ENCODE data around the gene EPAS1. TPM values are rescaled to one million over a fixed set of nuclear protein-coding genes. Genes with fewer than 3 reads are reported as not detected.

Gene EPAS1
- total RNA-seq, 1 experiment from 2014 or later: 55.9 TPM

GRCh38 chr2:46304635-46305034 lies 7.4 kb downstream of the EPAS1 start:
- H4K20me1 ChIP-seq (ENCODE audit: insufficient read depth): no peaks in the 10 kb centered on the region
- H3K4me3 ChIP-seq (replicated peaks in 1 of 2; ENCODE audit: low read depth in 1 of 2, low read length in 2 of 2): no peak overlapping the region
- H3K4me1 ChIP-seq (ENCODE audit: control insufficient read depth in 1 of 2, insufficient read depth in 2 of 2, low read length in 2 of 2): peaks cover 26 to 59% of the 10 kb centered on the region in 2 experiments
- H3K9ac ChIP-seq (ENCODE audit: low read length): no peak overlapping the region
- no peak overlapping the region for H2AFZ ChIP-seq (ENCODE audit: low read depth, low read length, poor library complexity, severe bottlenecking)
- H3K27me3 ChIP-seq (ENCODE audit: insufficient read depth, low read length): no peaks in the 10 kb centered on the region
- RAD21 ChIA-PET (ENCODE audit: low non-redundant PET in 1 of 2, low total read pairs in 2 of 2, uncharacterized antibody in 2 of 2, unreplicated experiment in 2 of 2): no interaction called here
- intact Hi-C loops (cut with micrococcal nuclease): loop anchor here (5.0 kb wide), 1 partner anchor 63 kb away; no protein-coding TSS in a partner anchor
- POLR2A ChIA-PET: interaction anchor here (0.6 kb wide), 1 partner anchor 62 kb away, joined by 3 read pairs; no protein-coding TSS in a partner anchor
- no peaks in the 10 kb centered on the region for H3K9me2 ChIP-seq (ENCODE audit: insufficient read depth)
- no peak for ATAC-seq
- no peak overlapping the region for H3K27ac ChIP-seq (ENCODE audit: low read depth, low read length)
- CTCF ChIA-PET: no interaction called here
- DNase-seq (ENCODE audit: low read depth, low spot score): no peak
- TF ChIP-seq CTCF (IDR thresholded peaks at IDR 0.05 in 2 of 3, conservative IDR thresholded peaks at IDR 0.05 in 1 of 3; ENCODE audit: borderline replicate concordance in 1 of 3, insufficient read depth in 1 of 3, low read depth in 2 of 3, low read length in 2 of 3) (no peak), TCF7L2 (IDR thresholded peaks at IDR 0.05; ENCODE audit: borderline replicate concordance, extremely low read depth, insufficient read depth, insufficient read length) (peak; percentile 26), ZFX (IDR thresholded peaks at IDR 0.05) (no peak), YY1 (IDR thresholded peaks at IDR 0.05; ENCODE audit: extremely low read depth, insufficient replicate concordance, low read depth, low read length) (no peak), ZNF274 (IDR thresholded peaks at IDR 0.05; ENCODE audit: low read depth, low read length) (no peak), ELF1 (IDR thresholded peaks at IDR 0.05; ENCODE audit: borderline replicate concordance, low read depth) (no peak), POLR2A (IDR thresholded peaks at IDR 0.05; ENCODE audit: borderline replicate concordance, extremely low read depth, insufficient read depth, insufficient read length) (no peak)
- no peak overlapping the region for H3K4me2 ChIP-seq (ENCODE audit: low read length)
- peaks cover 26% of the 10 kb centered on the region; the same call in 1 of the 2 replicates for H3K79me2 ChIP-seq (ENCODE audit: insufficient read depth, low read length)
- H3K9me3 ChIP-seq (ENCODE audit: control insufficient read depth in 1 of 2, insufficient read depth in 1 of 2, low read depth in 1 of 2, low read length in 2 of 2): no peaks in the 10 kb centered on the region; a peak in 1 of 4 replicates
- no TSS peak for BruUV-seq (replicated peaks)
- no peaks in the 10 kb centered on the region for H3K36me3 ChIP-seq (ENCODE audit: control insufficient read depth in 1 of 2, insufficient read depth in 2 of 2, low read length in 2 of 2)

GRCh38 chr2:46305187-46305586 lies 8.0 kb downstream of the EPAS1 start:
- peaks cover 29 to 59% of the 10 kb centered on the region in 2 experiments for H3K4me1 ChIP-seq (ENCODE audit: control insufficient read depth in 1 of 2, insufficient read depth in 2 of 2, low read length in 2 of 2)
- RAD21 ChIA-PET (ENCODE audit: low non-redundant PET in 1 of 2, low total read pairs in 2 of 2, uncharacterized antibody in 2 of 2, unreplicated experiment in 2 of 2): no interaction called here
- intact Hi-C loops (cut with micrococcal nuclease): no loop called here
- no peak for DNase-seq (ENCODE audit: low read depth, low spot score)
- no peaks in the 10 kb centered on the region for H3K36me3 ChIP-seq (ENCODE audit: control insufficient read depth in 1 of 2, insufficient read depth in 2 of 2, low read length in 2 of 2)
- no TSS peak for BruUV-seq (replicated peaks)
- no peaks in the 10 kb centered on the region; a peak in 1 of 4 replicates for H3K9me3 ChIP-seq (ENCODE audit: control insufficient read depth in 1 of 2, insufficient read depth in 1 of 2, low read depth in 1 of 2, low read length in 2 of 2)
- ATAC-seq: no peak
- no peaks in the 10 kb centered on the region for H3K27me3 ChIP-seq (ENCODE audit: insufficient read depth, low read length)
- H4K20me1 ChIP-seq (ENCODE audit: insufficient read depth): no peaks in the 10 kb centered on the region
- no peak overlapping the region for H3K4me2 ChIP-seq (ENCODE audit: low read length)
- CTCF ChIA-PET: no interaction called here
- H3K4me3 ChIP-seq (replicated peaks in 1 of 2; ENCODE audit: low read depth in 1 of 2, low read length in 2 of 2): no peak overlapping the region
- no peaks in the 10 kb centered on the region for H3K9me2 ChIP-seq (ENCODE audit: insufficient read depth)
- no peak overlapping the region for H3K9ac ChIP-seq (ENCODE audit: low read length)
- POLR2A ChIA-PET: no interaction called here
- no peak overlapping the region for H2AFZ ChIP-seq (ENCODE audit: low read depth, low read length, poor library complexity, severe bottlenecking)
- peaks cover 25% of the 10 kb centered on the region; the same call in 1 of the 2 replicates for H3K79me2 ChIP-seq (ENCODE audit: insufficient read depth, low read length)
- H3K27ac ChIP-seq (ENCODE audit: low read depth, low read length): no peak overlapping the region
- no peak for TF ChIP-seq RAD21 (IDR thresholded peaks at IDR 0.05; ENCODE audit: low read depth)
- no peak for TF ChIP-seq ELF1 (IDR thresholded peaks at IDR 0.05; ENCODE audit: borderline replicate concordance, low read depth)
- no peak for TF ChIP-seq CEBPB (IDR thresholded peaks at IDR 0.05; ENCODE audit: low read depth)
- no peak for TF ChIP-seq ZBTB33 (IDR thresholded peaks at IDR 0.05; ENCODE audit: extremely low read depth, insufficient replicate concordance, low read length)
- TF ChIP-seq SIN3A (IDR thresholded peaks at IDR 0.05; ENCODE audit: low read depth): no peak
- TF ChIP-seq FOSL1 (IDR thresholded peaks at IDR 0.05; ENCODE audit: low read depth): no peak
- TF ChIP-seq CTCF (IDR thresholded peaks at IDR 0.05 in 2 of 3, conservative IDR thresholded peaks at IDR 0.05 in 1 of 3; ENCODE audit: borderline replicate concordance in 1 of 3, insufficient read depth in 1 of 3, low read depth in 2 of 3, low read length in 2 of 3): no peak
- TF ChIP-seq SP1 (IDR thresholded peaks at IDR 0.05; ENCODE audit: low read depth): no peak

All from HCT116 (cell line).